ENCODE measurements around the gene SMCP. TPM values are rescaled to one million over a fixed set of nuclear protein-coding genes. Genes with fewer than 3 reads are reported as not detected.

SMCP gene
- total and polyA plus RNA-seq, 2 of the 13 experiments (the other 11 are each of a cell fraction or from before 2014, with no cell fraction given) = not detected

DNA sequence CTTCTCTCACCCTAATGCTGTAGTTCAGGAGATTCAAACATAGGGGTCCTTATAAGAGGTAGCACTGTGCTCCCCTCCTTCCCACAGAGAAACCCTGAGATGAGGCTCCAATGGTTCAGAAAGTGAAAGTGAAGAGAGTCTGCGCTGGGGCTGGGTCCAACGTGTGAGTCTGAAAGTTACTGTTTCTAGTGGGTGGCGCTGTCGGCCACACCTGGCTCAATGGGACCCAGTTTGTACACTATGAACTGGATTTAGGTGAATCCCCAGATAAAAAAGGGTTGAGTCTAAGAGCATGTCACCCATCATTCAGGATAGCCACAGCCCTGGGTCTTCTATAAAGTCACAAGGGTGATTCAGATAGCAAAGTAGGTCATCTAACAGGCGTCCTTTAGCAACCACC, 2.8 kb downstream of the SMCP start:
- no peak for ATAC-seq
- POLR2A ChIA-PET = no interaction called here

More for the DNA sequence above, 2.8 kb downstream of the SMCP start:
- Histone ChIP-seq H3K36me3 (replicated peaks in 1 of 2; ENCODE audit: control insufficient read depth in 1 of 2, insufficient read depth in 2 of 2, low read length in 2 of 2) (no peaks in the 10 kb centered on the region), H3K9ac (ENCODE audit: insufficient read depth, low read depth, low read length) (no peak overlapping the region), H2AFZ (ENCODE audit: low read length) (no peak overlapping the region), H3K27me3 (ENCODE audit: control insufficient read depth in 1 of 2, insufficient read depth in 2 of 2, low read length in 2 of 2) (no peaks in the 10 kb centered on the region), H3K27ac (ENCODE audit: extremely low read length, insufficient read depth, low read length) (no peak overlapping the region), H4K20me1 (ENCODE audit: insufficient read depth, low read length) (no peaks in the 10 kb centered on the region), H3K9me3 (ENCODE audit: low read length) (no peaks in the 10 kb centered on the region), H3K79me2 (ENCODE audit: insufficient read depth, low read length) (no peaks in the 10 kb centered on the region), H3K4me2 (ENCODE audit: low read depth, low read length) (no peak overlapping the region), H3K4me1 (ENCODE audit: insufficient read depth, low read length) (peaks cover 6% of the 10 kb centered on the region), H3K4me3 (replicated peaks in 1 of 3; ENCODE audit: insufficient read depth in 1 of 3, low read depth in 2 of 3, low read length in 3 of 3) (no peak overlapping the region)
- DNase-seq (ENCODE audit: low spot score) (no peak), FAIRE-seq (no peak)
- WGBS (ENCODE audit: low lambda C conversion rate) = 65% methylated on average over 5 of the region's 5 CpGs
- in situ Hi-C loops (cut with HindIII; ENCODE audit: extremely low pct_ligation_motif_present, low pct_unique_long_range_greater_than_20kb) = no loop called here
- intact Hi-C loops (cut with micrococcal nuclease; ENCODE audit: unreplicated experiment) = no loop called here
- no TSS peak for BruUV-seq (replicated peaks)
- CTCF ChIA-PET (ENCODE audit: low intra/inter-chr PET ratio, low total read pairs) = no interaction called here
- no peak for TF ChIP-seq ZNF44 (CRISPR knock-in tag; IDR thresholded peaks at IDR 0.05)
- TF ChIP-seq, protein P1, sequence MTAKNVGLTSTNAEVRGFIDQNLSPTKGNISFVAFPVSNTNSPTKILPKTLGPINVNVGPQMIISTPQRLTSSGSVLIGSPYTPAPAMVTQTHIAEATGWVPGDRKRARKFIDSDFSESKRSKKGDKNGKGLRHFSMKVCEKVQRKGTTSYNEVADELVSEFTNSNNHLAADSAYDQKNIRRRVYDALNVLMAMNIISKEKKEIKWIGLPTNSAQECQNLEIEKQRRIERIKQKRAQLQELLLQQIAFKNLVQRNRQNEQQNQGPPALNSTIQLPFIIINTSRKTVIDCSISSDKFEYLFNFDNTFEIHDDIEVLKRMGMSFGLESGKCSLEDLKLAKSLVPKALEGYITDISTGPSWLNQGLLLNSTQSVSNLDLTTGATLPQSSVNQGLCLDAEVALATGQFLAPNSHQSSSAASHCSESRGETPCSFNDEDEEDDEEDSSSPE (CRISPR knock-in tag; IDR thresholded peaks at IDR 0.05) = no peak
- TF ChIP-seq KLF6 (CRISPR knock-in tag; IDR thresholded peaks at IDR 0.05) = no peak
- TF ChIP-seq SYNCRIP (IDR thresholded peaks at IDR 0.05; ENCODE audit: insufficient read depth, low read depth, low read length) = no peak
- TF ChIP-seq, protein P2, sequence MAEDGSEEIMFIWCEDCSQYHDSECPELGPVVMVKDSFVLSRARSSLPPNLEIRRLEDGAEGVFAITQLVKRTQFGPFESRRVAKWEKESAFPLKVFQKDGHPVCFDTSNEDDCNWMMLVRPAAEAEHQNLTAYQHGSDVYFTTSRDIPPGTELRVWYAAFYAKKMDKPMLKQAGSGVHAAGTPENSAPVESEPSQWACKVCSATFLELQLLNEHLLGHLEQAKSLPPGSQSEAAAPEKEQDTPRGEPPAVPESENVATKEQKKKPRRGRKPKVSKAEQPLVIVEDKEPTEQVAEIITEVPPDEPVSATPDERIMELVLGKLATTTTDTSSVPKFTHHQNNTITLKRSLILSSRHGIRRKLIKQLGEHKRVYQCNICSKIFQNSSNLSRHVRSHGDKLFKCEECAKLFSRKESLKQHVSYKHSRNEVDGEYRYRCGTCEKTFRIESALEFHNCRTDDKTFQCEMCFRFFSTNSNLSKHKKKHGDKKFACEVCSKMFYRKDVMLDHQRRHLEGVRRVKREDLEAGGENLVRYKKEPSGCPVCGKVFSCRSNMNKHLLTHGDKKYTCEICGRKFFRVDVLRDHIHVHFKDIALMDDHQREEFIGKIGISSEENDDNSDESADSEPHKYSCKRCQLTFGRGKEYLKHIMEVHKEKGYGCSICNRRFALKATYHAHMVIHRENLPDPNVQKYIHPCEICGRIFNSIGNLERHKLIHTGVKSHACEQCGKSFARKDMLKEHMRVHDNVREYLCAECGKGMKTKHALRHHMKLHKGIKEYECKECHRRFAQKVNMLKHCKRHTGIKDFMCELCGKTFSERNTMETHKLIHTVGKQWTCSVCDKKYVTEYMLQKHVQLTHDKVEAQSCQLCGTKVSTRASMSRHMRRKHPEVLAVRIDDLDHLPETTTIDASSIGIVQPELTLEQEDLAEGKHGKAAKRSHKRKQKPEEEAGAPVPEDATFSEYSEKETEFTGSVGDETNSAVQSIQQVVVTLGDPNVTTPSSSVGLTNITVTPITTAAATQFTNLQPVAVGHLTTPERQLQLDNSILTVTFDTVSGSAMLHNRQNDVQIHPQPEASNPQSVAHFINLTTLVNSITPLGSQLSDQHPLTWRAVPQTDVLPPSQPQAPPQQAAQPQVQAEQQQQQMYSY (CRISPR knock-in tag; IDR thresholded peaks at IDR 0.05) = no peak
- no peak for TF ChIP-seq PHF5A (CRISPR knock-in tag; IDR thresholded peaks at IDR 0.05; ENCODE audit: low read depth, unreplicated experiment)
- TF ChIP-seq, protein P3, sequence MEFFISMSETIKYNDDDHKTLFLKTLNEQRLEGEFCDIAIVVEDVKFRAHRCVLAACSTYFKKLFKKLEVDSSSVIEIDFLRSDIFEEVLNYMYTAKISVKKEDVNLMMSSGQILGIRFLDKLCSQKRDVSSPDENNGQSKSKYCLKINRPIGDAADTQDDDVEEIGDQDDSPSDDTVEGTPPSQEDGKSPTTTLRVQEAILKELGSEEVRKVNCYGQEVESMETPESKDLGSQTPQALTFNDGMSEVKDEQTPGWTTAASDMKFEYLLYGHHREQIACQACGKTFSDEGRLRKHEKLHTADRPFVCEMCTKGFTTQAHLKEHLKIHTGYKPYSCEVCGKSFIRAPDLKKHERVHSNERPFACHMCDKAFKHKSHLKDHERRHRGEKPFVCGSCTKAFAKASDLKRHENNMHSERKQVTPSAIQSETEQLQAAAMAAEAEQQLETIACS (CRISPR knock-in tag; IDR thresholded peaks at IDR 0.05) = no peak
- TF ChIP-seq ZNF775 (CRISPR knock-in tag; IDR thresholded peaks at IDR 0.05; ENCODE audit: borderline replicate concordance) = no peak

All from HepG2 (cell line).